ENCODE data around the gene HIRA.

HIRA gene

DNA sequence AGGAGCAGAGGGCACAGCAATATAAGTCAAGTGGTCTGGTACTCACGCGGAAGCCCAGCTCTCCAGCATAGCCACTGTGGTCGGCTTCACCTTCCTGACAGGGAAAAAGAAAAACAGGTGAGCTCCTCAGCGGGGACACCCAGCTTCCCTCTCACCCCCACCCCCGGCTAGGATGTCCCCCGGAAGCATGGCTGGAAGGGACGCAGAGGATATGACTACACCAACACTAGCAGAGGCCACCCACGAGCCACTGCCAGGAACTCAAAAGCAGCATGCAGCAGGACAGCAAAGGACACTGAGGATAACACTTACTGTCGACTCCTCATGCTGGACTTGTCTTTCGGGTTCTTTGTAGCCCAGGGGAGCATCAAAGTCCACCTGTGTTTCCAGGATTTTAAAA lies 25.0 kb upstream of the HIRA start:
- no peak for DNase-seq (ENCODE audit: low spot score)
- in situ Hi-C loops (cut with MboI; ENCODE audit: low pct_unique_long_range_greater_than_20kb, low sequenced_read_pairs, unreplicated experiment): no loop called here
- TF ChIP-seq, protein P1, sequence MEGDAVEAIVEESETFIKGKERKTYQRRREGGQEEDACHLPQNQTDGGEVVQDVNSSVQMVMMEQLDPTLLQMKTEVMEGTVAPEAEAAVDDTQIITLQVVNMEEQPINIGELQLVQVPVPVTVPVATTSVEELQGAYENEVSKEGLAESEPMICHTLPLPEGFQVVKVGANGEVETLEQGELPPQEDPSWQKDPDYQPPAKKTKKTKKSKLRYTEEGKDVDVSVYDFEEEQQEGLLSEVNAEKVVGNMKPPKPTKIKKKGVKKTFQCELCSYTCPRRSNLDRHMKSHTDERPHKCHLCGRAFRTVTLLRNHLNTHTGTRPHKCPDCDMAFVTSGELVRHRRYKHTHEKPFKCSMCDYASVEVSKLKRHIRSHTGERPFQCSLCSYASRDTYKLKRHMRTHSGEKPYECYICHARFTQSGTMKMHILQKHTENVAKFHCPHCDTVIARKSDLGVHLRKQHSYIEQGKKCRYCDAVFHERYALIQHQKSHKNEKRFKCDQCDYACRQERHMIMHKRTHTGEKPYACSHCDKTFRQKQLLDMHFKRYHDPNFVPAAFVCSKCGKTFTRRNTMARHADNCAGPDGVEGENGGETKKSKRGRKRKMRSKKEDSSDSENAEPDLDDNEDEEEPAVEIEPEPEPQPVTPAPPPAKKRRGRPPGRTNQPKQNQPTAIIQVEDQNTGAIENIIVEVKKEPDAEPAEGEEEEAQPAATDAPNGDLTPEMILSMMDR (IDR thresholded peaks at IDR 0.05; ENCODE audit: extremely low read depth, insufficient read depth, missing control alignments): no peak

DNA sequence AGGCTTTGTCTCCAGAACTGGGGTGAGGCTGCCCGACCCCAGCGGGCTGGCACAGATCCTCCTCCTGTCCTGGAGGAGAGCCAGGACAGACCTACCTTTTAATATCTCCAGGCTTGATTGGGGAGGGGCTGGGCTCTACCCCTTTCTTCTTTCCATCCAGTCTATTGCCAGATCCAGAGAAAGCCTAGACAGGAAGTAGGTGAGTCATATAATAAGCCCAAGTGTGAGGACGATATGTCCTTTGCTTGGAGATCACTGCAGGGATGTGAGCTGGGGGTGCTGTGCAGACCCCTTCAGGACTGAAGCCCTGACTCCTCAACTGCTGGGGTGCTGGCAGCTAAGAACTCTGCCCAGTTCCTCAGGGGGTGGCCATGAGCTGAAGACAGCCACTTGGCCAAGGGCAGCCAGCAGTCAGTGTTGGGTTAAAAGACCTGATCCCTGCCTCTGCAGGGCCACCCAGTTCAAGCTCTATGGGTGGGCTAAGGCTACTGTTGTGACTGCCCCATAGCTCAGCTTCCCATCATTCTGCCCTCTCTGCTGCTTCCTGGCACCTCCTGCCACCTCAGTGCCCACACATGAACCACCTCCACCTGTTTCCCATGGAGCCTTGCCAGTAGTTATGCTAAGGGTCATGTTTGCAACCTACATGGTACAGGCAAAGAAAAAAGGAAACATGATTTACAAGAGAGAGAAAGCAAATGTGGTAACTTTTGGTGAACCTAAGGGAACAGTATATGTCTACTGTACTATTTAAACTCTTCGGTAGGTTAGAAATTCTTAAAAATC lies 24.2 kb upstream of the HIRA start:
- no peak for DNase-seq (ENCODE audit: low spot score)
- in situ Hi-C loops (cut with MboI; ENCODE audit: low pct_unique_long_range_greater_than_20kb, low sequenced_read_pairs, unreplicated experiment): no loop called here
- TF ChIP-seq, protein P1 (IDR thresholded peaks at IDR 0.05; ENCODE audit: extremely low read depth, insufficient read depth, missing control alignments): no peak

DNA sequence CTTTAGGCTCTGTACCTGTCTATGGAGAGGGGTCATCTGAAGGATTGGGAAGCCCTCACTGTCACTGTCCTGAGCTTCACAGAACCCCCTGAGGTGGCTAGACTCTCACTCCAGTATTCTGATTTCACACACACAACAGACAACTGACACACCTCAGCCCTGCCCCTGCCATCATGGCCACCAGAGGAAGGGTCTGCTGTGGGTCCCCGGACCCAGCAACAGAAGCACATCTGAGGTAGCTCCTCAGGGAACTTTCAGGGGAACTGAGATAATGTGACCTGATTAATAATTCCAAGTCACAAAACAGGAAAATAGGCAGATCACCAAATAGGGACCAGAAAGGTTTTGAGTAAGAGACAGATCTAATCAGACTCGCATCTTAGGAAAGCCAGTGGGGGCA lies 23.5 kb upstream of the HIRA start:
- DNase-seq (ENCODE audit: low spot score): no peak
- in situ Hi-C loops (cut with MboI; ENCODE audit: low pct_unique_long_range_greater_than_20kb, low sequenced_read_pairs, unreplicated experiment): no loop called here
- TF ChIP-seq, protein P1 (IDR thresholded peaks at IDR 0.05; ENCODE audit: extremely low read depth, insufficient read depth, missing control alignments): no peak

DNA sequence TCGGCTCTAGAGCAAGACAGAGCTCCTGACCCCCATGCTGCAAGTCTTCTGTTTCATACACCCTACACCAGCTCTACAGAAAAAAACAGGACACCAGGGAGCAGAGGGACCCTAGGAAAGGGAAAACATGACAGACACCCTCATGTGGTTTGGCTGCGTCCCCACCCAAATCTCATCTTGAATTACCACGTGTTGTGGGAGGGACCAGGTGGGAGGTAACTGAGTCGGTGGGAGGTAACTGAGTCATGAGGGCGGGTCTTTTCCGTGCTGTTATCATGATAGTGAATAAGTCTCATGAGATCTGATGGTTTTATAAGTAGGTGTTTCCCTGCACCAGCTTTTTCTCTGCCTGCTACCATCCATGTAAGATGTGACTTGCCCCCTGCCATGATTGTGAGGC lies 22.6 kb upstream of the HIRA start:
- TF ChIP-seq, protein P1 (IDR thresholded peaks at IDR 0.05; ENCODE audit: extremely low read depth, insufficient read depth, missing control alignments): no peak
- in situ Hi-C loops (cut with MboI; ENCODE audit: low pct_unique_long_range_greater_than_20kb, low sequenced_read_pairs, unreplicated experiment): no loop called here
- no peak for DNase-seq (ENCODE audit: low spot score)

DNA sequence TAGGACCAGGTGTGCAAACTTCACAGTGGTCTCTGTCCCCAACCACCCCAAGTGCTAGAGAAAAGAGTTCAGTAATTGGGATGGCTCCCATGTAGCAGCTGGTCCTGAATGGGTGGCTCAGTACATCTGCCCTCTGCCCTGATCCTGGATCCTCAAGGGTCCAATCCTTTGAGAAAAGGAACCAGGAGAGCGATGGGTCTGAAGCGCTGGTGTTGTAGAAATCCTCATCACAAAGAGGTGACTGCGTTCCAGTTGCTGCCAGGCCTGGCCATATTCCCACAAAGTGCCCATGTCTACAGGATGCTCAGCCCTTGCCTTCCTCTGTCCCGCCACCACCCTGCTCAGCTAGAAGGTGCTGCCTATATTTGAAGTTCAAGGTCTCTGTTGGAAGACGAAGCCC lies 22.2 kb upstream of the HIRA start:
- DNase-seq (ENCODE audit: low spot score): no peak
- TF ChIP-seq, protein P1 (IDR thresholded peaks at IDR 0.05; ENCODE audit: extremely low read depth, insufficient read depth, missing control alignments): no peak
- in situ Hi-C loops (cut with MboI; ENCODE audit: low pct_unique_long_range_greater_than_20kb, low sequenced_read_pairs, unreplicated experiment): no loop called here

DNA sequence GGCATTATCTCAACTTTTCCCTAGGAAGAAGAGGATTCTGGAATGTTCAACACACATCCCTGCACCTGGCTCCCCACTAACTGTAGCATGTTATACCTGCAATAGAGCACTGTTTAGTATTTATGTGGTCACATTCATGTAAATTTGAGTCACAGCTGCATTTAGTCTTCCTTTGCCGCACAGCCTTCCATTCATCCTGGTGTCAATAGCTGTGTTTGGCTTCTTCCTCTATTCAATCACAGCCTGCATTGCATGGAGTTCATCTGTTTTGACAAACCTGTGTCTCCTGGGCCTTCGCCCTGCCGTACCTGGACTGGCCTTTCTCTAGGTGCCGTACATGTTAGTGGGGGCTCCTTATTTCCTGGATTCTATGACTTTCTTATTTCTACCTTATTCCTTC lies 20.0 kb upstream of the HIRA start:
- TF ChIP-seq, protein P1 (IDR thresholded peaks at IDR 0.05; ENCODE audit: extremely low read depth, insufficient read depth, missing control alignments): no peak
- in situ Hi-C loops (cut with MboI; ENCODE audit: low pct_unique_long_range_greater_than_20kb, low sequenced_read_pairs, unreplicated experiment): no loop called here
- no peak for DNase-seq (ENCODE audit: low spot score)

Measured in GM13977 (cell line).